Small intestine (tissue), 7 donors: ENCODE data around the gene B3GALNT1. TPM values are rescaled to one million over a fixed set of nuclear protein-coding genes. Genes with fewer than 3 reads are reported as not detected.
A peak's percentile ranks its signal among the peaks of the same experiment; 100 is the strongest.

Experiments used
- DNase-seq, 2 donors: peaks; one replicate each; pipeline versions ENCODE4 v3.0.0 to v3.0.0-alpha.2; 2013
- FAIRE-seq: peaks from 2 replicates; lab custom pipeline; 2012; peaks lifted over from hg19 to GRCh38; lab: Jason Lieb, UNC
- H3K27ac ChIP-seq, 3 donors: one replicate each; pipeline ENCODE4 v1.5.1; 2013; ENCODE audit warnings: low read length in 2 of 3, mild to moderate bottlenecking in 2 of 3, control low read depth in 1 of 3, inconsistent platforms in 1 of 3, low read depth in 1 of 3, moderate library complexity in 1 of 3
- H3K27me3 ChIP-seq, 3 donors: one replicate each; pipeline ENCODE4 v1.6.1; 2013; ENCODE audit warnings: low read length in 3 of 3, inconsistent platforms in 1 of 3; ENCODE audit not compliant: control insufficient read depth in 3 of 3, insufficient read depth in 3 of 3
- H3K36me3 ChIP-seq, 3 donors: one replicate each; pipeline ENCODE4 v1.6.1; 2013; ENCODE audit warnings: low read length in 3 of 3, inconsistent platforms in 1 of 3, low read depth in 1 of 3, mild to moderate bottlenecking in 1 of 3, moderate library complexity in 1 of 3; ENCODE audit not compliant: control insufficient read depth in 3 of 3, insufficient read depth in 2 of 3
- H3K4me1 ChIP-seq, 3 donors: one replicate each; pipeline ENCODE4 v1.6.1; 2013; ENCODE audit warnings: low read length in 2 of 3, inconsistent platforms in 1 of 3, low read depth in 1 of 3, mild to moderate bottlenecking in 1 of 3, moderate library complexity in 1 of 3; ENCODE audit not compliant: control insufficient read depth in 3 of 3, insufficient read depth in 2 of 3
- H3K4me3 ChIP-seq, 3 donors: one replicate each; pipeline ENCODE4 v1.5.1; 2013; ENCODE audit warnings: low read length in 3 of 3, control low read depth in 1 of 3, inconsistent platforms in 1 of 3, low read depth in 1 of 3, mild to moderate bottlenecking in 1 of 3, moderate library complexity in 1 of 3
- H3K9me3 ChIP-seq, 2 donors: one replicate each; pipeline ENCODE4 v1.6.1; 2013; ENCODE audit warnings: low read depth in 1 of 2, low read length in 1 of 2; ENCODE audit not compliant: control insufficient read depth in 2 of 2, insufficient read depth in 1 of 2
- WGBS, 3 donors: extraction: QIAGEN DNeasy Blood & Tissue Kit; methylation state at CpG; one replicate each; pipeline ENCODE4 v1.1.7; 2013; 5-methylcytosine and 5-hydroxymethylcytosine counted together
- polyA plus RNA-seq, 4 donors: library from polyadenylated mRNA; stranded (reverse) in 3 of 4; unstranded in 1 of 4; fragments of 200-250 nt in 3 of 4; fragments of 120-200 nt in 1 of 4; gene quantifications; one replicate each; pipeline versions ENCODE4 v1.2.1 to v1.2.3, GENCODE V29; 2013
- donor health status: healthy with polysubstance abuse.
- donor health status: control.
- donor health status: control.
- donor health status: Bipolar disorder and iron deficiency.
- donor health status: healthy.

Gene B3GALNT1
- polyA plus RNA-seq, 4 donors, result 0.81 to 9.7 (median 4.3) TPM; not detected in 1

GRCh38 chr3:161137260-161137659, 32.1 kb upstream of the B3GALNT1 start:
- H3K27ac ChIP-seq, result no peak overlapping the region
- no peak overlapping the region for H3K4me3 ChIP-seq
- H3K4me1 ChIP-seq, result no peaks in the 10 kb centered on the region
- no peaks in the 10 kb centered on the region for H3K27me3 ChIP-seq
- no peak for FAIRE-seq
- H3K36me3 ChIP-seq, result no peaks in the 10 kb centered on the region
- no peak for DNase-seq
- H3K9me3 ChIP-seq, result no peaks in the 10 kb centered on the region
- 68 to 86% (median 77%) methylated on average over 2 of the region's 2 CpGs for WGBS, 3 donors

- no peak for FAIRE-seq
- Histone ChIP-seq H3K4me1 (no peaks in the 10 kb centered on the region), H3K36me3 (no peaks in the 10 kb centered on the region), H3K27ac (no peak overlapping the region), H3K4me3 (no peak overlapping the region), H3K27me3 (no peaks in the 10 kb centered on the region), H3K9me3 (no peaks in the 10 kb centered on the region)
- 86 to 94% (median 87%) methylated on average over 1 of the region's 1 CpG for WGBS, 3 donors
- no peak for DNase-seq
Observed at GRCh38 chr3:161132391-161132790, 27.2 kb upstream of the B3GALNT1 start.

- Histone ChIP-seq H3K9me3 (peaks cover 0 to 8% of the 10 kb centered on the region in 2 donors), H3K4me1 (no peaks in the 10 kb centered on the region), H3K27me3 (no peaks in the 10 kb centered on the region), H3K4me3 (no peak overlapping the region), H3K27ac (no peak overlapping the region), H3K36me3 (no peaks in the 10 kb centered on the region)
- 67 to 70% (median 69%) methylated on average over 2 of the region's 2 CpGs for WGBS, 3 donors
- FAIRE-seq (no peak), DNase-seq (no peak)
Observed at GRCh38 chr3:161126495-161126894, 21.3 kb upstream of the B3GALNT1 start.

GRCh38 chr3:161117646-161118045, 12.5 kb upstream of the B3GALNT1 start:
- Histone ChIP-seq H3K27ac (no peak overlapping the region), H3K4me3 (no peak overlapping the region), H3K27me3 (no peaks in the 10 kb centered on the region), H3K36me3 (no peaks in the 10 kb centered on the region), H3K9me3 (peaks cover 4 to 31% of the 10 kb centered on the region in 2 donors), H3K4me1 (no peaks in the 10 kb centered on the region)
- 69 to 84% (median 70%) methylated on average over 3 of the region's 3 CpGs for WGBS, 3 donors
- FAIRE-seq, result no peak
- no peak for DNase-seq

GRCh38 chr3:161108840-161109239, 3.7 kb upstream of the B3GALNT1 start:
- H3K9me3 ChIP-seq, result peaks cover 0 to 5% of the 10 kb centered on the region in 2 donors
- no peaks in the 10 kb centered on the region for H3K27me3 ChIP-seq
- H3K36me3 ChIP-seq, result no peaks in the 10 kb centered on the region
- FAIRE-seq (no peak), DNase-seq (no peak)
- H3K4me1 ChIP-seq, result no peaks in the 10 kb centered on the region
- H3K4me3 ChIP-seq, result no peak overlapping the region
- 93 to 100% (median 94%) methylated on average over 1 of the region's 1 CpG for WGBS, 3 donors
- no peak overlapping the region for H3K27ac ChIP-seq

GRCh38 chr3:161107311-161107710, 2.2 kb upstream of the B3GALNT1 start:
- WGBS, 3 donors, result 94 to 97% (median 97%) methylated on average over 1 of the region's 1 CpG
- Histone ChIP-seq H3K9me3 (no peaks in the 10 kb centered on the region), H3K4me1 (no peaks in the 10 kb centered on the region), H3K27ac (no peak overlapping the region), H3K36me3 (no peaks in the 10 kb centered on the region), H3K27me3 (no peaks in the 10 kb centered on the region), H3K4me3 (no peak overlapping the region)
- DNase-seq (no peak), FAIRE-seq (no peak)

GRCh38 chr3:161103776-161104385, 1.3 kb downstream of the B3GALNT1 start:
- no peak for FAIRE-seq
- 87 to 93% (median 92%) methylated on average over 22 of the region's 22 CpGs for WGBS, 3 donors
- peak overlapping the region in 1 of 3 donors; percentile 62 for H3K4me3 ChIP-seq

GRCh38 chr3:161101609-161102008, 3.5 kb downstream of the B3GALNT1 start:
- H3K4me1 ChIP-seq, result peaks cover 0 to 20% (median 2%) of the 10 kb centered on the region in 3 donors
- 33 to 64% (median 46%) methylated on average over 3 of the region's 3 CpGs for WGBS, 3 donors
- DNase-seq (no peak), FAIRE-seq (no peak)
- peak overlapping the region in 1 of 3 donors; percentile 77 for H3K27ac ChIP-seq
- no peaks in the 10 kb centered on the region for H3K27me3 ChIP-seq
- H3K36me3 ChIP-seq, result no peaks in the 10 kb centered on the region
- no peaks in the 10 kb centered on the region for H3K9me3 ChIP-seq
- H3K4me3 ChIP-seq, result no peak overlapping the region

More at GRCh38 chr3:161103776-161104385, 1.3 kb downstream of the B3GALNT1 start:
- no peaks in the 10 kb centered on the region for H3K27me3 ChIP-seq
- no peak for DNase-seq
- no peaks in the 10 kb centered on the region for H3K9me3 ChIP-seq
- no peak overlapping the region for H3K27ac ChIP-seq
- no peaks in the 10 kb centered on the region for H3K36me3 ChIP-seq
- peaks cover 0 to 20% (median 2%) of the 10 kb centered on the region in 3 donors for H3K4me1 ChIP-seq

GRCh38 chr3:161100994-161101393, 4.2 kb downstream of the B3GALNT1 start:
- 25 to 71% (median 45%) methylated on average over 6 of the region's 6 CpGs for WGBS, 3 donors
- Histone ChIP-seq H3K36me3 (no peaks in the 10 kb centered on the region), H3K27ac (peak overlapping the region in 1 of 3 donors; percentile 77), H3K4me1 (peaks cover 0 to 20% (median 2%) of the 10 kb centered on the region in 3 donors), H3K9me3 (no peaks in the 10 kb centered on the region), H3K4me3 (no peak overlapping the region), H3K27me3 (no peaks in the 10 kb centered on the region)
- FAIRE-seq (no peak), DNase-seq (peak; percentile 87 to 95)
